GM19328 (cell line): ENCODE data around the gene PGBD5.

ENCODE experiments used
- ATAC-seq: cut with Tn5 transposase; IDR thresholded peaks from one replicate; pipeline ENCODE4 v1.9.1; 2021; ENCODE audit warnings: mild to moderate bottlenecking, moderate library complexity; ENCODE audit not compliant: unreplicated experiment

The PGBD5 gene

DNA sequence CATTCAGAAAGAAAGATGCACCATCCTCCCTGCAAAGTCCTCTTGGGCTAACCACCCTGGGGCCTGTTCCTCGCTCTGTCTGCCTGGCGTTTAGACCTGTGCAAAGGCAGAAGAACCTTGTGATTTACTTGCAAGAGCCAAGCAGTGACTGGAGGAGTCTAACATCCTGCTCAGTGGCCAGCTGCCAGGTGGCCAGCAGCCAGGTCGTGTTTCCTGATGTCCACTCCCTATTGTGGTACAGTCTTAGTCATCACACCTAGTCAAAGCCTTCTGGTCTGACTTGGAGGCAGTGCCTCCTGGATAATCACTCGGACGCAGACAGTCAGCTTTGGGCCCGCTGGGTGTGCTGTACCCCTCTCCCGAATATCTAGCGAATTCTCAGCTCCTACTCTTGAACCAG is 118.1 kb downstream of the PGBD5 start:
- no peak for ATAC-seq

- ATAC-seq = no peak
Observed at GRCh38 chr1:230307213-230307612, 118.9 kb downstream of the PGBD5 start.

DNA sequence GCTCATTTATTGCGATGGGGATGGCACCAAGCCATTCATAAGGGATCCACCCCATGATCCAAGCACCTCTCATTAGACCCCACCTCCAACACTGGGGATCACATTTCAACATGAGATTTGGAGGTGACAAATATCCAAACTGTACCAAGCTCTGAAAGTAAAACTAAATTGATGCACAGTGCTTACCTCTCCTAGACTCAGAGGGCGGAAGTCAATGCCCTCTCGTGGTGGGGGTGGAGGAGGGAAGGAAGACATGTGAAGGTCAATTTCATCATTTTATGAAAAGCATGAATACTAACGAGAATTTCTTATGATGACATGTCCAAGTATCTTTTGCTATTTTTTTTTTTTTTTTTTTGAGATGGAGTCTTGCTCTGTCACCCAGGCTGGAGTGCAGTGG is 120.0 kb downstream of the PGBD5 start:
- peak; percentile 64 for ATAC-seq

- ATAC-seq = no peak
Observed at GRCh38 chr1:230303822-230304221, 122.3 kb downstream of the PGBD5 start.

GRCh38 chr1:230303069-230303468 is 123.1 kb downstream of the PGBD5 start:
- no peak for ATAC-seq

DNA sequence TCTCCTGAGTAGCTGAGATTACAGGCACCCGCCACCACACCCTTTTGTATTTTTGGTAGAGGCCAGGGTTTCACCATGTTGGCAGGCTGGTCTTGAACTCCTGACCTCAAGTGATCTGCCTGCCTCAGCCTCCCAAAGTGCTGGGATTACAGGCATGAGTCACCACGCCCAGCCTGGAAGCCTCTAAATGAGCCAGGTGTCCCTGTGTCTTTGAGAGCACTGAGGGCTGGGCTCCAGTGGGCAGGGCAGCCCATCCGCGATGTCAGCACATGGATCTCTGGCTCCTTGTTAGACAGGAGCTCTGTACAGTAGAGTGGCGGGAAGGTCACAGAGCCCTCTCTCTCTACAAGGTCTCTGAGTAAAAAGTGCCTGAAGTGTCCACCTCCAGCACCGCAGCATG is 124.3 kb downstream of the PGBD5 start:
- no peak for ATAC-seq

- no peak for ATAC-seq
Observed at GRCh38 chr1:230301322-230301721, 124.8 kb downstream of the PGBD5 start.

DNA sequence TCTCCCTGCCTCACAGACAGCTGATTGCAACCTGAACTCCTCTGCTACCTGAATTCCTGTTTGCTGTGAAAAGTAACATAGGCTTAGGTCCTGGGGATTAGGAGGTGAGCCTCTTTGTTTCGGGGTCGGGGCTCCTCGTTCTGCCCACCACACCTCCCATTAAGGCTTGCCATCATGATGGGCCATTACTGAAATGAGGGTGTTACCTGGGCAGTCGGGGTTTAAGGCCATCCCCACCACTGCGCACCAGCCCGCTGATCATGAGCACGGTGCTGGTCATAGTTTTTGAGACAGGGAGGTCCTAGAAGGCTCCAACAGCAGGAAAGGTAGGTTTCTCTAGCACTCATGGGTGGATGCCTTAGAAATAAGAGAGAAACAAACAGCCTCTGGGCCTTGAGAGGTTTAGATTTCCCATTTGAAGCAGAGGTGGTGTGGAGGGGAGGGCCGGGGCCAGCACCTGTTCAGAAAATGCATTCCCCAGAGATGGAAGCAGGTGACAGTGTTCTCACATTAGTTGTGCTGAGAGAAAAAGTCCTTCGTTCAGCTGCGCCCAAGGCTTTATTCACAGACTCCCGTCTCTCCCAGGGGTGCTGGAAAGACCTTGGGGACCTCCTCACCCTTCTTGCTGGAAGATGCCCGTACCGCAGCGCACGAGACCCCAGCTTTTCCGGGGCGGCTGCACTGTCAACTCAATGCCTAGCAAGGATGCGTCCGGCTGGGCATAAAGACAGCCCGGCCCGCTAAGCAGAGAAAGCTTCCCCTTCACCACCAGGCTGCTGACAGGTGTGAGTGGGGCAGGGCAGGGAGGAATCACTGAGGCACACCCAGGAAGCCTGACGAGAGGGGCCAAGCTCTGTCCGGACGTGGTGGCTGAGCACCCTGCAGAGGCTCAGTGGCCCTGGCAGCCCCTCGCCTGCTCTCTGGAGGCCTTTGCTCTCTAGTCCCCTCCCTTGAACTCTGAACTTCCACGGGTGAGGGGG is 125.5 kb downstream of the PGBD5 start:
- no peak for ATAC-seq

DNA sequence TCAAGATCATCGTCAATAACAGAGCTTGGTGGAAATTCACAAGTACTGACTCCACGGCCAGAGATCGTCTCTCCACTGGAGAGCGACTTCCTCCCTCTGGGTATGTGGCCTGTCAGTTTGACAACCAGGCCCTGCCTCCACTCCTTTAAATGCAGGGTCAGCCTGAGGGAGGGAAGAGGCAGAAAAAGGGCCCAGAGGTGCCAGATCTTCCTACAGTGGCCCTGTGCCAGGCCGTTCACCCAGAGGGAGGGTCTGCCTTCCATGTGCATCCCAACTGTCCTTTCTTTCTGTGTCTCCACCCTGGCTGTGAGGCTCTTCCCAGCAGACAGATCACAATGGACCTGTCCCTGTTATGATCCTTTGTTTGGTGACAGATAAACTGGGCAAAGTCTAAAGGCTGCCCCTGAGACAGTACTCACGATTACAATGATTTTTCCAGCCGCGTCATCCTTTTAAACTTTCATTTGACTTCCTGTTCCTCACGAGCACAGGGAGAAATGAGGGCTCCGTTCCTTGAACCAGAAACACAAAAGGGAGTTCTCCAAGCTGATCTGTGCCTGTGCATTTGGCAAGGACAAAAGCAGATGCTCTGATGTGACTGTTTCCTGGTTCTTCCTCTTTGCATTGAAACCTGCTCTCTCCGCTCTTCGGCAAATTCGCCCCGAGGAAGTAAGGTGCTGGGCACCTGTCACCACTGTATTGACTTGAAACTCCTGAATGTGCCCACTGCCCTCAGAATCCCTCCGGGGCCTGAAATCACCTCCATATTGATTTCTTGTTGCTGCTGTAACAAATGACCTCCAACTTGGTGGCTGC is 126.7 kb downstream of the PGBD5 start:
- no peak for ATAC-seq

DNA sequence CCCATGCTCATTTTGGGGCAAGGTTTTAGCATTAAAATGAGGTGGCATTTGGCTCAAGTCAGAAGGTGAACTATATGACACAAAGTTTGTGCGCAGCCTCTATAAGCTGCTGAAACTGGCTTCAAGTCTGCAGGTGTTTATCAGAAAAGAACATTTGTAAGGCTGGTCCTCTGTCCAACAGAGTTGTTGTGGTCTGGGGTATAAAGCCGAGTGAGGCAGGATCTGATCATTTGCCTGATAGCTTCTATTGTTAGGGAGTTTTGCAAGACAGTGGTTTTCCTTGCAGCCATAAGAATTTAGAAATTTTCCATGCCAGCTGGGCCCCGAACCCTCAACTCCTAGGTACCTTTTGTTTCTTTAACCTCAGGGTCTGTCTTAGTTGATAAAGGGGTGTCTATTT is 130.8 kb downstream of the PGBD5 start:
- ATAC-seq = no peak

DNA sequence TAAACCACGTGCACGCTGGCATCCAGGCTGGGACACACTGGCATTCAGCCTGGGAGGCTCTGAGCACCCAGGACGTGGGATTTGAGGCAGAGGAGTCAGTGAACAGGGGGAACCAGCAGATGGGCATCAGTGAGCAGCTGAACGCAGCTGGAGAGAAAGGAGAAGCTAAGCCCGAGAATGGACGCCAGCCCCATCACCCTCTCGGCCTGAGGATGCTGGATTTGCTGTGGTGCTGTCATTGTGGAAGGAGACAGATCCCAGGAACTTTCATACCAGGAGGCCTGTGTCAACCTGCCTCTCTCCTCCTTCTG is 132.8 kb downstream of the PGBD5 start:
- ATAC-seq = no peak

DNA sequence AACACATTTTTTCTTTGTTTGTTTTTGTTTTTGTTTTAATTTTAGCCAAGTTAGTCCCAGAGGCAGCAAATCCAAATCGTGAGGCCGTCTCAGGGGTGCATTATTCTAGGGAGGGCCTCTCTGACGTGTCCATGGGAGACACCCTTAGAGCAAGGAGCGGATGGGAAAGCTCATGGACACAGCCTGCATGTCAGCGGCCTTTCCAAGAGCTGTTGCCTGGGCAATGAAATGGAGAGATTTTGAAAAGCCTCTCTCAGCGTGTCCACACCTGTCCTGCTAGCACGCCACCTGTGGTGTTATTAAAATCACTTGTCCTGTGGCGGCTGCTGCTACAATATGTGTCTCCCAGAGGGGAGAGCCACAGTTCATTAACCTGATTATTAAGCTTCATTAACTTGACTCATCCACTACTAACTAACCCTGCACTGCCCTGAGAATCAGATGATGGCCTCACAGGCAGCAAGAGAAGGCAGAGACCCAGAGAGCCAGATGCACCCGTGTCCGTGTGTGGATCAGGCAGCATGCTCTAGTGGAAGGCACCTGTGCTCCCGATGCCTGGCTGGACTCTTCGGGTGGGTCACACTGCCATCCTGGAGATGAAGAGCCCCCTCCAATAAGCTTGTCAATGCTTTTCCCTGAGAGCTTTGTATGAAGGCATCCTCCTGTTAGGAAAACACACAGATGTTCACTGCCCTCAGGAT is 133.3 kb downstream of the PGBD5 start:
- ATAC-seq = no peak

DNA sequence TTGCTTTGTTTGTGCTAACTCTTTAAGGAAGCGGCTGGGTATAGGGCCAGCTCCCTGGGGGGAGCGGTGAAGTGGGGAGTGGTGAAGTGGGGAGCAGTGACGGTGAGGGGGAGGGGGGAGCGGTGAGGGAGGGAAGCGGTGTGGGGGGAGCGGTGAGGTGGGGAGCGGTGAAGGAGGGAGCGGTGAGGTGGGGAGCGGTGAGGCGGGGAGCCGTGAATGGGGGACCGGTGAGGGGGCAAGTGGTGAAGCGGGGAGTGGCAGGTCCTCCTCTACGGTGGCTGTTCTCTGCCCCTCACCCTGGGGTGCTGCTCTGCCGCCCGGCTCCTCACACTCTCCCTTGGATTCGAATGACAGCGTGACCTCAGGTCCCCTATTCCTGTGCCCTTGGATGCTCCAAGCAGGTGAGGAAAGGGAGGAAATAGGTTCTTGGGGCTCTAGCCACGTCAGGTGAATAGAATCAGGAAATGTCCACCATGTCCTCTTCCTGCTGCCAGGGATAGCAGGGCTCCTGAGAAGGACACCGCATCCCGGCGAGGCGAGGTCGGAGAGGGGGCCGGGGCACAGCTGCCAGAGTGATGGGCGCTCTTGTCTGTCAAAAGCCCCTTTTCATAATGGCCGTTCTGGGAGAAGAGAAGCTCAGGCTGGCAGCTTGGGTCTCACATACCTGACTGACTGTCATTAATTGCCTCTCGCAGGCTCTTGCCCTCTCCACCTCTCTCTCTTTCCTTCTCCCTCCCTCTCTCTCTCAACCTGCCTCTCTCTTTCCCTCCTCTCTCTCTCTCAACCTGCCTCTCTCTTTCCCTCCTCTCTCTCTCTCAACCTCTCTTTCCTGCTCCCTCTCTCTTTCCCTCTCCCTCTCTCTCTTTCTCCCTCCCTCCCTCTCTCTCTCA is 134.2 kb downstream of the PGBD5 start:
- ATAC-seq = no peak

- ATAC-seq = no peak
Observed at GRCh38 chr1:230289350-230289644, 136.8 kb downstream of the PGBD5 start.

GRCh38 chr1:230288641-230289349 is 137.3 kb downstream of the PGBD5 start:
- no peak for ATAC-seq

GRCh38 chr1:230287674-230288315 is 138.3 kb downstream of the PGBD5 start:
- ATAC-seq = no peak

DNA sequence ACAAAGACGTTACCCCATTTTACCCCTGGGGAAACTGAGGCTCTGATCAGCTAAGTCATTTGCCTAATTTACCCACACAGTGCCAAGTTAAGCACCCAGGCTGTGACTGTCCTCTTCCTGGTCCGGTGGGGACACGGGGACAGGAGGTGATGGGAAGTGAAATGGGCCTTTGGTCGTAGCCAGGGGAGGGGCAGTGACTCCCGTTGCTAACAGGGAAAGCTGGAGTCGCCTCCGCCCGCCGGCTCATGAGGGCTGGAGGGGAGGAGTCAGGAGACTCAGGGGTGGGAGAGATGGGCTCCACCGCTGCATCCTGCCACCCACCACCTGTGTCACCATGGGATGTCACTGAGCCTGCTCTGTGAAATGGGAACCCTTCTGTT is 139.3 kb downstream of the PGBD5 start:
- ATAC-seq = no peak

- ATAC-seq = no peak
Observed at GRCh38 chr1:230286166-230286889, 139.8 kb downstream of the PGBD5 start.

- no peak for ATAC-seq
Observed at GRCh38 chr1:230285351-230285750, 140.8 kb downstream of the PGBD5 start.
